ENCODE data around the gene PTPN23. TPM values are rescaled to one million over a fixed set of nuclear protein-coding genes. Genes with fewer than 3 reads are reported as not detected.

Gene PTPN23
- total and polyA plus RNA-seq, 10 of the 15 experiments (the other 5 are each of a cell fraction or from before 2014, with no cell fraction given): 0.44 to 28.6 (median 4.4) TPM

DNA sequence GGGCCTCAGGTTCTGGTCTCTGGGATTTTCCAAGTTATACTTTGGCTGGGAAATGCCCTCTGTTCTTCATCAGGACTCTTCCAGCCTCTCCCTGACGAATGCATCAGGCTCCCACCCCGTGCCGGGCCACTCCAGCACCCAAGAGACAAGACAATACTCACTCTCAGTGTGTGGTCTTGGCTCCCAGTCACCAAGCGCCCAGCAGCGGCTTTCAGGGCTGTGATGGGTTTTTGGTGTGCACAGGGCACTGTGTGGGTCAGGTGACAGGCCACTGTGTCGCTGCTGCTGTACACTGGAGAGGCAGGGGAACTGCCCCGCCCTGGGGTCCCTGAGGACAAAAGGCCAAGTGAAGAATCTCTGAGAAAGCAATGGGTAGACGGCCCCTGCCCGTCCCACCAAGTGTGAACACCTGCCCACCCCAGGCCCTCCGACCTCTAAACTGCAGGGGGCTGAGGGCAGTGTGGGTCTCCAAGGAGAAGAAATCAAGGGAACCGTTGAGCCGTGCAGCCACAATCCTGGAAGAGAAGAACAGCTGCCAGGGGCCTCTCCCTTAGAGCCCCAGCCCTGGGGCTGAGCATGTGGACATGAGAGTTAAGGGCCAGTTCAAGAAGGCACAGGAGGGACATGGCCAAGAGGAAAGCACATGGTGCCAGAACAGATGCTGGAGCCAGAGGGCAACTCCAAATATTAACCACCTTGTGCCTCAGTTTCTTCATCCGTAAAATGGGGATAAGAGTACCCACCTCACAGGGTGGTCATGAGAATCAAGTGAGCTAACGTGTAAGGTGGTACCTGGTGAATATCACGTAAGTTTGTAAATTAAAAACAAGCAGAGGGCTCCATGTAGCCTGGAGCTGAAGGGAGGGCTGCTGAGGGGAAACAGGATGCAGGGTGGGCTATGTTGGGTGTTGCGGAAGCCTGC, 34.1 kb downstream of the PTPN23 start:
- SMC1A ChIA-PET (ENCODE audit: uncharacterized antibody, unreplicated experiment): no interaction called here

DNA sequence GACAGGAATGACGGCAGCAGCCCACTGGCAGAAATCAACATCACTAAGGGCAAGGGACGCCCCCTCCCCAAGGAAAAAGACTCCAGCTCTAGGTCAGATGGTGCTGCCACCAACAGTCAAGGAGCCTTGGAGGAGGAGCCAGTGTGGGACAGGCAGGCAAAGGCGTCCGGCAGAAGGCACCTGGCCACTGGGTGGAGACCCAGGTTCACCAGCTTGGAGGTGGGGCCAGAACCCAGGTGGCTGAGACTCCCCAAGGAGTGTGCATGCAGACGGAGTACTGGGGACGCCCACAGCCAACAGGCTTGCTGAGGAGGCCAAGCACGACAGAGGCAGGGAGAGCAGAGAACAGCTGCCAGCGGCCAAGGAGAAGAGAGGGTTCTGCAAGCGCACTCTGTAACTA, 35.2 kb downstream of the PTPN23 start:
- Histone ChIP-seq H4K20me1 (ENCODE audit: control insufficient read depth, insufficient read depth) (no peaks in the 10 kb centered on the region), H3K27ac (ENCODE audit: control insufficient read depth, insufficient read depth) (no peak overlapping the region), H3K27me3 (replicated peaks in 1 of 2; ENCODE audit: control insufficient read depth in 2 of 2, insufficient read depth in 2 of 2, low read length in 1 of 2) (no peaks in the 10 kb centered on the region), H3K9ac (ENCODE audit: control insufficient read depth, insufficient read depth, low read length) (no peak overlapping the region), H3K36me3 (ENCODE audit: control insufficient read depth in 2 of 2, insufficient read depth in 2 of 2, low read length in 1 of 2) (peaks cover 16 to 54% of the 10 kb centered on the region in 2 experiments), H3K9me3 (replicated peaks; ENCODE audit: control insufficient read depth, insufficient read depth, low read length) (no peaks in the 10 kb centered on the region), H3K4me1 (ENCODE audit: control insufficient read depth, insufficient read depth, low read length) (no peaks in the 10 kb centered on the region), H3K4me2 (ENCODE audit: control insufficient read depth, insufficient read depth) (no peak overlapping the region), H2AFZ (ENCODE audit: control insufficient read depth, low read depth, low read length) (no peak overlapping the region), H3K79me2 (ENCODE audit: control insufficient read depth, insufficient read depth, low read length) (no peaks in the 10 kb centered on the region), H3K4me3 (no peak overlapping the region)
- intact Hi-C loops (cut with micrococcal nuclease; ENCODE audit: unreplicated experiment) (no loop called here), in situ Hi-C loops (cut with MboI) (no loop called here)
- CTCF ChIA-PET: interaction anchor here (0.6 to 1.3 kb wide), 2 partner anchors 98 to 180 kb away, joined by 3 to 4 read pairs; partner anchors contain the start of gene ELP6
- SMC1A ChIA-PET (ENCODE audit: uncharacterized antibody, unreplicated experiment): no interaction called here
- POLR2A ChIA-PET: interaction anchor here (1.0 kb wide), 1 partner anchor 60 kb away, joined by 3 read pairs; no protein-coding TSS in a partner anchor
- DNase-seq (ENCODE audit: low read depth, low spot score) (no peak), ATAC-seq (no peak), FAIRE-seq (no peak)
- RAD21 ChIA-PET (ENCODE audit: unreplicated experiment): no interaction called here
- no TSS peak for BruUV-seq (replicated peaks)
- WGBS (ENCODE audit: insufficient coverage, insufficient replicate concordance, low lambda C conversion rate, missing lambda C conversion rate): 59% methylated on average over 9 of the region's 9 CpGs
- TF ChIP-seq IKZF1 (conservative IDR thresholded peaks at IDR 0.05): no peak
- no peak for TF ChIP-seq TAF1 (IDR thresholded peaks at IDR 0.05; ENCODE audit: borderline replicate concordance, low read depth, low read length)
- TF ChIP-seq HCFC1 (IDR thresholded peaks at IDR 0.05; ENCODE audit: low read length): no peak
- no peak for TF ChIP-seq BCL11A (IDR thresholded peaks at IDR 0.05; ENCODE audit: low read depth, low read length)
- no peak for TF ChIP-seq MTA2 (IDR thresholded peaks at IDR 0.05; ENCODE audit: low read depth)
- TF ChIP-seq CBFB (IDR thresholded peaks at IDR 0.05; ENCODE audit: low read depth): no peak
- no peak for TF ChIP-seq RCOR1 (conservative IDR thresholded peaks at IDR 0.05; ENCODE audit: low read depth, low read length)
- no peak for TF ChIP-seq GATAD2B (conservative IDR thresholded peaks at IDR 0.05; ENCODE audit: low read depth)
- no peak for TF ChIP-seq RUNX3 (IDR thresholded peaks at IDR 0.05; ENCODE audit: low read length)
- no peak for TF ChIP-seq SIX5 (IDR thresholded peaks at IDR 0.05; ENCODE audit: low read depth, low read length, severe bottlenecking)
- TF ChIP-seq MEF2B (IDR thresholded peaks at IDR 0.05; ENCODE audit: partially characterized antibody, poor library complexity, severe bottlenecking): no peak
- TF ChIP-seq, protein P1, sequence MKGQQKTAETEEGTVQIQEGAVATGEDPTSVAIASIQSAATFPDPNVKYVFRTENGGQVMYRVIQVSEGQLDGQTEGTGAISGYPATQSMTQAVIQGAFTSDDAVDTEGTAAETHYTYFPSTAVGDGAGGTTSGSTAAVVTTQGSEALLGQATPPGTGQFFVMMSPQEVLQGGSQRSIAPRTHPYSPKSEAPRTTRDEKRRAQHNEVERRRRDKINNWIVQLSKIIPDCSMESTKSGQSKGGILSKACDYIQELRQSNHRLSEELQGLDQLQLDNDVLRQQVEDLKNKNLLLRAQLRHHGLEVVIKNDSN (IDR thresholded peaks at IDR 0.05; ENCODE audit: borderline replicate concordance, extremely low read length, insufficient read depth, low read depth, low read length): no peak
- TF ChIP-seq, protein P2, sequence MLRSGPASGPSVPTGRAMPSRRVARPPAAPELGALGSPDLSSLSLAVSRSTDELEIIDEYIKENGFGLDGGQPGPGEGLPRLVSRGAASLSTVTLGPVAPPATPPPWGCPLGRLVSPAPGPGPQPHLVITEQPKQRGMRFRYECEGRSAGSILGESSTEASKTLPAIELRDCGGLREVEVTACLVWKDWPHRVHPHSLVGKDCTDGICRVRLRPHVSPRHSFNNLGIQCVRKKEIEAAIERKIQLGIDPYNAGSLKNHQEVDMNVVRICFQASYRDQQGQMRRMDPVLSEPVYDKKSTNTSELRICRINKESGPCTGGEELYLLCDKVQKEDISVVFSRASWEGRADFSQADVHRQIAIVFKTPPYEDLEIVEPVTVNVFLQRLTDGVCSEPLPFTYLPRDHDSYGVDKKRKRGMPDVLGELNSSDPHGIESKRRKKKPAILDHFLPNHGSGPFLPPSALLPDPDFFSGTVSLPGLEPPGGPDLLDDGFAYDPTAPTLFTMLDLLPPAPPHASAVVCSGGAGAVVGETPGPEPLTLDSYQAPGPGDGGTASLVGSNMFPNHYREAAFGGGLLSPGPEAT (IDR thresholded peaks at IDR 0.05; ENCODE audit: low read depth): no peak
- TF ChIP-seq SMARCA5 (IDR thresholded peaks at IDR 0.05): no peak

More for the DNA sequence above, 34.1 kb downstream of the PTPN23 start:
- Histone ChIP-seq H3K36me3 (ENCODE audit: control insufficient read depth in 2 of 2, insufficient read depth in 2 of 2, low read length in 1 of 2) (peaks cover 10 to 52% of the 10 kb centered on the region in 2 experiments), H3K4me2 (ENCODE audit: control insufficient read depth, insufficient read depth) (no peak overlapping the region), H3K4me3 (no peak overlapping the region), H4K20me1 (ENCODE audit: control insufficient read depth, insufficient read depth) (no peaks in the 10 kb centered on the region), H2AFZ (ENCODE audit: control insufficient read depth, low read depth, low read length) (no peak overlapping the region), H3K9me3 (replicated peaks; ENCODE audit: control insufficient read depth, insufficient read depth, low read length) (no peaks in the 10 kb centered on the region), H3K9ac (ENCODE audit: control insufficient read depth, insufficient read depth, low read length) (no peak overlapping the region), H3K4me1 (ENCODE audit: control insufficient read depth, insufficient read depth, low read length) (no peaks in the 10 kb centered on the region), H3K79me2 (ENCODE audit: control insufficient read depth, insufficient read depth, low read length) (no peaks in the 10 kb centered on the region), H3K27ac (ENCODE audit: control insufficient read depth, insufficient read depth) (no peak overlapping the region), H3K27me3 (replicated peaks in 1 of 2; ENCODE audit: control insufficient read depth in 2 of 2, insufficient read depth in 2 of 2, low read length in 1 of 2) (no peaks in the 10 kb centered on the region)
- no peak for ATAC-seq
- CTCF ChIA-PET: interaction anchor here (0.6 to 1.3 kb wide), 2 partner anchors 99 to 181 kb away, joined by 3 to 4 read pairs; partner anchors contain the start of gene ELP6
- TF ChIP-seq POLR2AphosphoS5 (IDR thresholded peaks at IDR 0.05; ENCODE audit: low read length) (0 out of 2 replicates have a peak, but pooled peaks have one; percentile 10), HDGF (IDR thresholded peaks at IDR 0.05) (no peak), NFYB (IDR thresholded peaks at IDR 0.05; ENCODE audit: insufficient read depth, low read depth, low read length) (no peak)
- FAIRE-seq: no peak
- no TSS peak for BruUV-seq (replicated peaks)
- DNase-seq (ENCODE audit: low read depth, low spot score): no peak
- 71% methylated on average over 15 of the region's 16 CpGs for WGBS (ENCODE audit: insufficient coverage, insufficient replicate concordance, low lambda C conversion rate, missing lambda C conversion rate)
- intact Hi-C loops (cut with micrococcal nuclease; ENCODE audit: unreplicated experiment): no loop called here
- POLR2A ChIA-PET: interaction anchor here (1.0 kb wide), 1 partner anchor 61 kb away, joined by 3 read pairs; no protein-coding TSS in a partner anchor
- in situ Hi-C loops (cut with MboI): no loop called here
- RAD21 ChIA-PET (ENCODE audit: unreplicated experiment): no interaction called here
